ENCODE measurements around the gene DACT3. TPM values are rescaled to one million over a fixed set of nuclear protein-coding genes. Genes with fewer than 3 reads are reported as not detected.

Gene DACT3
- total and polyA plus RNA-seq, 3 experiments from 2014 or later: 2.5 TPM; not detected in 1

GRCh38 chr19:46687438-46688145, 26.6 kb upstream of the DACT3 start:
- Mint-ChIP-seq H3K27me3 (no peaks in the 10 kb centered on the region), H3K4me1 (peaks cover 0 to 2% (median under 1%) of the 10 kb centered on the region in 3 donors), H3K4me3 (no peak overlapping the region), H3K36me3 (peaks cover 6 to 89% (median 15%) of the 10 kb centered on the region in 3 donors), H3K9me3 (no peaks in the 10 kb centered on the region), H3K27ac (peak overlapping the region in 1 of 8 donors; percentile 32)
- Histone ChIP-seq H3K36me3 (ENCODE audit: insufficient read depth, low read length) (peaks cover 67% of the 10 kb centered on the region), H3K4me1 (ENCODE audit: insufficient read depth, low read length) (no peaks in the 10 kb centered on the region), H3K27me3 (ENCODE audit: insufficient read depth, low read length, poor library complexity, severe bottlenecking) (no peaks in the 10 kb centered on the region), H3K4me3 (ENCODE audit: low read length) (no peak overlapping the region), H3K9me3 (ENCODE audit: low read length) (no peaks in the 10 kb centered on the region), H3K27ac (ENCODE audit: low read depth, low read length) (no peak overlapping the region)
- ChIA-PET POLR2A (interaction anchor here (0.9 kb wide), 1 partner anchor 26 kb away, joined by 3 read pairs; no protein-coding TSS in a partner anchor), CTCF (interaction anchor here (0.7 to 1.8 kb wide), 3 partner anchors 41 to 153 kb away, joined by 3 to 5 read pairs (median 5); no protein-coding TSS in a partner anchor)
- DNase-seq: no peak

- H3K27me3 ChIP-seq (ENCODE audit: insufficient read depth, low read length, poor library complexity, severe bottlenecking): no peaks in the 10 kb centered on the region
- CTCF ChIA-PET: no interaction called here
- H3K4me1 ChIP-seq (ENCODE audit: insufficient read depth, low read length): no peaks in the 10 kb centered on the region
- Mint-ChIP-seq H3K27me3 (no peaks in the 10 kb centered on the region), H3K27ac (no peak overlapping the region), H3K4me3 (no peak overlapping the region), H3K9me3 (no peaks in the 10 kb centered on the region), H3K4me1 (no peaks in the 10 kb centered on the region), H3K36me3 (peaks cover 0 to 80% (median 8%) of the 10 kb centered on the region in 3 donors)
- no peaks in the 10 kb centered on the region for H3K9me3 ChIP-seq (ENCODE audit: low read length)
- peaks cover 49% of the 10 kb centered on the region for H3K36me3 ChIP-seq (ENCODE audit: insufficient read depth, low read length)
- no peak overlapping the region for H3K27ac ChIP-seq (ENCODE audit: low read depth, low read length)
- DNase-seq: no peak
- H3K4me3 ChIP-seq (ENCODE audit: low read length): no peak overlapping the region
- POLR2A ChIA-PET: no interaction called here
Observed at GRCh38 chr19:46685189-46685588, 24.2 kb upstream of the DACT3 start.

GRCh38 chr19:46678110-46678732, 17.2 kb upstream of the DACT3 start:
- no peaks in the 10 kb centered on the region for H3K9me3 Mint-ChIP-seq
- Histone ChIP-seq H3K9me3 (ENCODE audit: low read length) (no peaks in the 10 kb centered on the region), H3K4me1 (ENCODE audit: insufficient read depth, low read length) (no peaks in the 10 kb centered on the region), H3K27ac (ENCODE audit: low read depth, low read length) (no peak overlapping the region), H3K27me3 (ENCODE audit: insufficient read depth, low read length, poor library complexity, severe bottlenecking) (no peaks in the 10 kb centered on the region), H3K4me3 (ENCODE audit: low read length) (no peak overlapping the region), H3K36me3 (ENCODE audit: insufficient read depth, low read length) (peaks cover 54% of the 10 kb centered on the region)
- ChIA-PET POLR2A (no interaction called here), CTCF (no interaction called here)
- H3K27ac Mint-ChIP-seq: peak overlapping the region in 4 of 8 donors; percentile 29 to 84 (median 64)
- no peaks in the 10 kb centered on the region for H3K27me3 Mint-ChIP-seq
- peaks cover 15 to 81% (median 15%) of the 10 kb centered on the region in 3 donors for H3K36me3 Mint-ChIP-seq
- H3K4me1 Mint-ChIP-seq: peaks cover 0 to 11% (median 2%) of the 10 kb centered on the region in 3 donors
- peak; percentile 49 to 66 (median 56) for DNase-seq
- H3K4me3 Mint-ChIP-seq: no peak overlapping the region

- Mint-ChIP-seq H3K27ac (peak overlapping the region in 3 of 8 donors; percentile 8 to 69 (median 66)), H3K27me3 (no peaks in the 10 kb centered on the region), H3K36me3 (peaks cover 14 to 68% (median 15%) of the 10 kb centered on the region in 3 donors), H3K9me3 (peaks cover 0 to 8% (median 4%) of the 10 kb centered on the region in 5 donors), H3K4me1 (peaks cover 0 to 9% (median 2%) of the 10 kb centered on the region in 3 donors), H3K4me3 (no peak overlapping the region)
- POLR2A ChIA-PET: no interaction called here
- H3K36me3 ChIP-seq (ENCODE audit: insufficient read depth, low read length): peaks cover 43% of the 10 kb centered on the region
- no peaks in the 10 kb centered on the region for H3K9me3 ChIP-seq (ENCODE audit: low read length)
- CTCF ChIA-PET: interaction anchor here (2.6 to 3.0 kb wide), 2 partner anchors 13 to 30 kb away, joined by 10 to 18 read pairs; partner anchors contain the start of gene DACT3
- H3K27ac ChIP-seq (ENCODE audit: low read depth, low read length): no peak overlapping the region
- no peak for DNase-seq
- H3K4me1 ChIP-seq (ENCODE audit: insufficient read depth, low read length): no peaks in the 10 kb centered on the region
- no peaks in the 10 kb centered on the region for H3K27me3 ChIP-seq (ENCODE audit: insufficient read depth, low read length, poor library complexity, severe bottlenecking)
- H3K4me3 ChIP-seq (ENCODE audit: low read length): no peak overlapping the region
Observed at GRCh38 chr19:46674416-46675178, 13.6 kb upstream of the DACT3 start.

GRCh38 chr19:46670813-46671212, 9.8 kb upstream of the DACT3 start:
- ChIA-PET POLR2A (no interaction called here), CTCF (no interaction called here)
- Histone ChIP-seq H3K4me1 (ENCODE audit: insufficient read depth, low read length) (no peaks in the 10 kb centered on the region), H3K27ac (ENCODE audit: low read depth, low read length) (no peak overlapping the region), H3K36me3 (ENCODE audit: insufficient read depth, low read length) (peaks cover 15% of the 10 kb centered on the region), H3K9me3 (ENCODE audit: low read length) (no peaks in the 10 kb centered on the region), H3K4me3 (ENCODE audit: low read length) (no peak overlapping the region), H3K27me3 (ENCODE audit: insufficient read depth, low read length, poor library complexity, severe bottlenecking) (no peaks in the 10 kb centered on the region)
- Mint-ChIP-seq H3K27me3 (no peaks in the 10 kb centered on the region), H3K27ac (peak overlapping the region in 3 of 8 donors; percentile 41 to 54 (median 50)), H3K4me1 (peaks cover 0 to 2% (median 0%) of the 10 kb centered on the region in 3 donors), H3K9me3 (peaks cover 0 to 8% (median 4%) of the 10 kb centered on the region in 5 donors), H3K4me3 (no peak overlapping the region), H3K36me3 (peaks cover 8 to 34% (median 10%) of the 10 kb centered on the region in 3 donors)
- DNase-seq: no peak

- Mint-ChIP-seq H3K4me1 (no peaks in the 10 kb centered on the region), H3K27ac (no peak overlapping the region), H3K9me3 (peaks cover 0 to 8% (median 4%) of the 10 kb centered on the region in 5 donors), H3K27me3 (no peaks in the 10 kb centered on the region), H3K4me3 (no peak overlapping the region), H3K36me3 (peaks cover 2 to 15% (median 4%) of the 10 kb centered on the region in 3 donors)
- H3K27ac ChIP-seq (ENCODE audit: low read depth, low read length): no peak overlapping the region
- ChIA-PET CTCF (no interaction called here), POLR2A (no interaction called here)
- H3K9me3 ChIP-seq (ENCODE audit: low read length): no peaks in the 10 kb centered on the region
- H3K4me3 ChIP-seq (ENCODE audit: low read length): no peak overlapping the region
- DNase-seq: no peak
- no peaks in the 10 kb centered on the region for H3K36me3 ChIP-seq (ENCODE audit: insufficient read depth, low read length)
- H3K27me3 ChIP-seq (ENCODE audit: insufficient read depth, low read length, poor library complexity, severe bottlenecking): no peaks in the 10 kb centered on the region
- H3K4me1 ChIP-seq (ENCODE audit: insufficient read depth, low read length): no peaks in the 10 kb centered on the region
Observed at GRCh38 chr19:46668662-46669061, 7.7 kb upstream of the DACT3 start.

- Mint-ChIP-seq H3K36me3 (peaks cover 0 to under 1% (median 0%) of the 10 kb centered on the region in 3 donors), H3K27me3 (peaks cover 0 to 5% of the 10 kb centered on the region in 2 donors), H3K4me1 (peaks cover 11 to 19% (median 15%) of the 10 kb centered on the region in 3 donors), H3K9me3 (peaks cover 0 to under 1% (median 0%) of the 10 kb centered on the region in 5 donors), H3K4me3 (no peak overlapping the region), H3K27ac (peak overlapping the region in 1 of 8 donors; percentile 55)
- no peak for DNase-seq
- CTCF ChIA-PET: no interaction called here
- POLR2A ChIA-PET: no interaction called here
- peaks cover 2% of the 10 kb centered on the region for H3K27me3 ChIP-seq (ENCODE audit: insufficient read depth, low read length, poor library complexity, severe bottlenecking)
- no peaks in the 10 kb centered on the region for H3K9me3 ChIP-seq (ENCODE audit: low read length)
- H3K27ac ChIP-seq (ENCODE audit: low read depth, low read length): no peak overlapping the region
- no peaks in the 10 kb centered on the region for H3K36me3 ChIP-seq (ENCODE audit: insufficient read depth, low read length)
- H3K4me3 ChIP-seq (ENCODE audit: low read length): no peak overlapping the region
- H3K4me1 ChIP-seq (ENCODE audit: insufficient read depth, low read length): peaks cover 14% of the 10 kb centered on the region
Observed at GRCh38 chr19:46665072-46665471, 4.1 kb upstream of the DACT3 start.
